ENCODE results near the gene FLVCR1.

- no peak for TF ChIP-seq CTCF (conservative IDR thresholded peaks at IDR 0.05; ENCODE audit: low read depth, low read length)
- no peak for TF ChIP-seq EZH2 (IDR thresholded peaks at IDR 0.05; ENCODE audit: borderline replicate concordance, low read depth, low read length, poor library complexity, severe bottlenecking)
These were observed 38.3 kb upstream of the FLVCR1 start for GRCh38 chr1:212819726-212820125.

All from A673 (cell line).